Nephron (organoid): Measurements from ENCODE around the gene DDX23.
A peak's percentile ranks its signal among the peaks of the same experiment; 100 is the strongest.

ENCODE experiments used
- H3K27ac Mint-ChIP-seq, 3 experiments: 2 replicates each; pipeline ENCODE4 v1.8.0; 2020; ENCODE audit warnings: mixed read lengths in 3 of 3, mild to moderate bottlenecking in 2 of 3, moderate library complexity in 1 of 3
- H3K27me3 Mint-ChIP-seq: 2 replicates; pipeline ENCODE4 v1.8.0; 2021; ENCODE audit warnings: low read depth, mild to moderate bottlenecking, moderate library complexity, mixed read lengths
- H3K36me3 Mint-ChIP-seq: 2 replicates; pipeline ENCODE4 v1.8.0; 2020; ENCODE audit warnings: low read depth, mixed read lengths
- H3K4me1 Mint-ChIP-seq: 2 replicates; pipeline ENCODE4 v1.8.0; 2020; ENCODE audit warnings: mixed read lengths
- H3K4me3 Mint-ChIP-seq, 3 experiments: 2 replicates each; pipeline ENCODE4 v1.8.0; 2020; ENCODE audit warnings: mild to moderate bottlenecking in 3 of 3, mixed read lengths in 3 of 3, moderate library complexity in 2 of 3
- H3K9me3 Mint-ChIP-seq: 2 replicates; pipeline ENCODE4 v1.8.0; 2020; ENCODE audit warnings: mixed read lengths
- CTCF ChIP-seq, 3 experiments: fragments of 200-600 bp; sonication (generic); IDR thresholded peaks; one replicate each; pipeline ENCODE4 v1.5.0; 2021; ENCODE audit warnings: antibody characterized with exemption in 3 of 3; ENCODE audit not compliant: unreplicated experiment in 3 of 3

Gene DDX23

GRCh38 chr12:48788854-48789775, 62.8 kb downstream of the DDX23 start, which contains the start of gene ADCY6:
Gene ADCY6 (minus strand): TSS chr12:48789089. CDS start chr12:48783434, 5,655 bp downstream.
- peaks cover 5% of the 10 kb centered on the region for H3K36me3 Mint-ChIP-seq
- peaks cover 33% of the 10 kb centered on the region for H3K4me1 Mint-ChIP-seq
- peak within 1 kb of the TSS; percentile 94 to 96 (median 95) for H3K4me3 Mint-ChIP-seq
- H3K9me3 Mint-ChIP-seq = no peaks in the 10 kb centered on the region
- peaks cover 3% of the 10 kb centered on the region for H3K27me3 Mint-ChIP-seq
- no peak for TF ChIP-seq CTCF (IDR thresholded peaks at IDR 0.05; ENCODE audit: unreplicated experiment in 3 of 3)
- H3K27ac Mint-ChIP-seq = peak within 1 kb of the TSS; percentile 77 to 93 (median 92)

- TF ChIP-seq CTCF (IDR thresholded peaks at IDR 0.05; ENCODE audit: unreplicated experiment in 3 of 3) = no peak
- Mint-ChIP-seq H3K4me1 (peaks cover 33% of the 10 kb centered on the region), H3K9me3 (no peaks in the 10 kb centered on the region), H3K27me3 (peaks cover 2% of the 10 kb centered on the region), H3K4me3 (peak overlapping the region; percentile 94 to 96 (median 95)), H3K27ac (peak overlapping the region; percentile 77 to 93 (median 92)), H3K36me3 (peaks cover 5% of the 10 kb centered on the region)
These were observed 63.5 kb downstream of the DDX23 start for GRCh38 chr12:48788524-48788853.

GRCh38 chr12:48787791-48788523, 64.0 kb downstream of the DDX23 start:
- peaks cover 5% of the 10 kb centered on the region for H3K36me3 Mint-ChIP-seq
- no peaks in the 10 kb centered on the region for H3K27me3 Mint-ChIP-seq
- TF ChIP-seq CTCF (IDR thresholded peaks at IDR 0.05; ENCODE audit: unreplicated experiment in 3 of 3) = no peak
- peak overlapping the region; percentile 94 to 96 (median 95) for H3K4me3 Mint-ChIP-seq
- peaks cover 33% of the 10 kb centered on the region for H3K4me1 Mint-ChIP-seq
- peak overlapping the region; percentile 77 to 93 (median 92) for H3K27ac Mint-ChIP-seq
- H3K9me3 Mint-ChIP-seq = no peaks in the 10 kb centered on the region

GRCh38 chr12:48786591-48787544, 65.1 kb downstream of the DDX23 start:
- H3K4me3 Mint-ChIP-seq = peak overlapping the region; percentile 94 to 96 (median 95)
- H3K4me1 Mint-ChIP-seq = peaks cover 33% of the 10 kb centered on the region
- H3K36me3 Mint-ChIP-seq = peaks cover 11% of the 10 kb centered on the region
- no peaks in the 10 kb centered on the region for H3K9me3 Mint-ChIP-seq
- H3K27me3 Mint-ChIP-seq = no peaks in the 10 kb centered on the region
- H3K27ac Mint-ChIP-seq = peak overlapping the region; percentile 77 to 93 (median 92)
- TF ChIP-seq CTCF (IDR thresholded peaks at IDR 0.05; ENCODE audit: unreplicated experiment in 3 of 3) = no peak

GRCh38 chr12:48783432-48783831, 68.5 kb downstream of the DDX23 start:
- no peaks in the 10 kb centered on the region for H3K9me3 Mint-ChIP-seq
- H3K4me3 Mint-ChIP-seq = no peak overlapping the region
- H3K27me3 Mint-ChIP-seq = no peaks in the 10 kb centered on the region
- peaks cover 29% of the 10 kb centered on the region for H3K4me1 Mint-ChIP-seq
- peaks cover 21% of the 10 kb centered on the region for H3K36me3 Mint-ChIP-seq
- no peak for TF ChIP-seq CTCF (IDR thresholded peaks at IDR 0.05; ENCODE audit: unreplicated experiment in 3 of 3)
- H3K27ac Mint-ChIP-seq = no peak overlapping the region
